ENCODE measurements around the gene MCAT. TPM values are rescaled to one million over a fixed set of nuclear protein-coding genes. Genes with fewer than 3 reads are reported as not detected.

MCAT gene
- total and polyA plus RNA-seq, 12 donors: 16.9 to 92.9 (median 27.7) TPM

- 69 to 83% (median 78%) methylated on average over 6 to 7 of the region's 7 CpGs for WGBS, 4 donors
- no peak for DNase-seq
- intact Hi-C loops (cut with DNase I): no loop called here
- no peaks in the 10 kb centered on the region for H3K36me3 ChIP-seq (replicated peaks in 1 of 2)
- H3K4me3 ChIP-seq: no peak overlapping the region
- no peak overlapping the region for H3K27ac ChIP-seq
- H3K27me3 ChIP-seq: no peaks in the 10 kb centered on the region
- TF ChIP-seq POLR2A (IDR thresholded peaks at IDR 0.05): no peak
- no peak for TF ChIP-seq CTCF (IDR thresholded peaks at IDR 0.05)
- H3K9me3 ChIP-seq (replicated peaks in 1 of 3): no peaks in the 10 kb centered on the region
- no peaks in the 10 kb centered on the region for H3K4me1 ChIP-seq (replicated peaks in 1 of 2)
These were observed 24.2 kb downstream of the MCAT start for GRCh38 chr22:43118953-43119458.

- Histone ChIP-seq H3K27me3 (no peaks in the 10 kb centered on the region), H3K4me1 (replicated peaks in 1 of 2) (no peaks in the 10 kb centered on the region), H3K27ac (no peak overlapping the region), H3K4me3 (no peak overlapping the region), H3K36me3 (replicated peaks in 1 of 2) (no peaks in the 10 kb centered on the region), H3K9me3 (replicated peaks in 1 of 3) (no peaks in the 10 kb centered on the region)
- TF ChIP-seq CTCF (IDR thresholded peaks at IDR 0.05): no peak
- TF ChIP-seq POLR2A (IDR thresholded peaks at IDR 0.05): no peak
- no peak for DNase-seq
- intact Hi-C loops (cut with DNase I): no loop called here
- 72 to 83% (median 76%) methylated on average over 16 to 21 of the region's 21 CpGs for WGBS, 4 donors
These were observed 25.0 kb downstream of the MCAT start for GRCh38 chr22:43118024-43118849.

- DNase-seq: no peak
- Histone ChIP-seq H3K4me1 (replicated peaks in 1 of 2) (no peaks in the 10 kb centered on the region), H3K27me3 (no peaks in the 10 kb centered on the region), H3K27ac (no peak overlapping the region), H3K36me3 (replicated peaks in 1 of 2) (no peaks in the 10 kb centered on the region), H3K4me3 (no peak overlapping the region), H3K9me3 (replicated peaks in 1 of 3) (no peaks in the 10 kb centered on the region)
- no peak for TF ChIP-seq CTCF (IDR thresholded peaks at IDR 0.05)
- no peak for TF ChIP-seq POLR2A (IDR thresholded peaks at IDR 0.05)
- 87 to 100% (median 94%) methylated on average over 5 to 7 of the region's 7 CpGs for WGBS, 4 donors
- intact Hi-C loops (cut with DNase I): no loop called here
These were observed 26.3 kb downstream of the MCAT start for GRCh38 chr22:43116932-43117331.

GRCh38 chr22:43114958-43115357 lies 28.2 kb downstream of the MCAT start:
- H3K9me3 ChIP-seq (replicated peaks in 1 of 3): no peaks in the 10 kb centered on the region
- no peak for DNase-seq
- TF ChIP-seq CTCF (IDR thresholded peaks at IDR 0.05): no peak
- no peak for TF ChIP-seq POLR2A (IDR thresholded peaks at IDR 0.05)
- intact Hi-C loops (cut with DNase I): no loop called here
- H3K27me3 ChIP-seq: no peaks in the 10 kb centered on the region
- 69 to 76% (median 71%) methylated on average over 3 to 5 of the region's 5 CpGs for WGBS, 4 donors
- H3K36me3 ChIP-seq (replicated peaks in 1 of 2): no peaks in the 10 kb centered on the region
- H3K4me3 ChIP-seq: no peak overlapping the region
- peaks cover 13 to 18% of the 10 kb centered on the region in 2 donors for H3K4me1 ChIP-seq (replicated peaks in 1 of 2)
- no peak overlapping the region for H3K27ac ChIP-seq

Data from adrenal gland (tissue), 12 donors.